ENCODE measurements around the gene SPRR2A.

- TF ChIP-seq CTCF (IDR thresholded peaks at IDR 0.05) (no peak), POLR2A (IDR thresholded peaks at IDR 0.05) (no peak)
Measured at GRCh38 chr1:153030895-153031294, 26.4 kb downstream of the SPRR2A start, which contains the start of gene SPRR1B.
